ENCODE results near the gene ADM.

The ADM gene

GRCh38 chr11:10310301-10310841 is 5.5 kb downstream of the ADM start:
- peak; percentile 11 for DNase-seq

DNA sequence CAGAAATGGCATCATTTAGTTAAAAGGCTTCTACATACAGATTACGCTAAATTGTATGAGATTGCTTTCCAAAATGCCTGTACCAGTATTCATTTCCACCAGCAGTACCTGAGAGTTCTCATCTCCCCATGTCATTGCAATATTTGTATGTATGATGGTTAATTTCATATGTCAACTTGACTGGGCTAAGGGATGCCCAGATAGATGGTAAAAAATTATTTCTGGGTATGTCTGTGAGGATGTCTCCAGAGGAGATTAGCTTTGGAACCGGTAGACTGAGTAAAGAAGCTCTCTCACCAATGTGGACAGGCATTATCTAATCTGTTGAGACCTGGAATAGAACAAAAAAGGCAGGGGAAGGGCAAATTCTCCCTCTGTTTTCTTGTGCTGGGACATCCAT is 6.9 kb downstream of the ADM start:
- DNase-seq = no peak

GRCh38 chr11:10314199-10315072 is 9.6 kb downstream of the ADM start:
- peak; percentile 40 for DNase-seq

- no peak for DNase-seq
Measured at GRCh38 chr11:10315083-10315482, 10.2 kb downstream of the ADM start.

DNA sequence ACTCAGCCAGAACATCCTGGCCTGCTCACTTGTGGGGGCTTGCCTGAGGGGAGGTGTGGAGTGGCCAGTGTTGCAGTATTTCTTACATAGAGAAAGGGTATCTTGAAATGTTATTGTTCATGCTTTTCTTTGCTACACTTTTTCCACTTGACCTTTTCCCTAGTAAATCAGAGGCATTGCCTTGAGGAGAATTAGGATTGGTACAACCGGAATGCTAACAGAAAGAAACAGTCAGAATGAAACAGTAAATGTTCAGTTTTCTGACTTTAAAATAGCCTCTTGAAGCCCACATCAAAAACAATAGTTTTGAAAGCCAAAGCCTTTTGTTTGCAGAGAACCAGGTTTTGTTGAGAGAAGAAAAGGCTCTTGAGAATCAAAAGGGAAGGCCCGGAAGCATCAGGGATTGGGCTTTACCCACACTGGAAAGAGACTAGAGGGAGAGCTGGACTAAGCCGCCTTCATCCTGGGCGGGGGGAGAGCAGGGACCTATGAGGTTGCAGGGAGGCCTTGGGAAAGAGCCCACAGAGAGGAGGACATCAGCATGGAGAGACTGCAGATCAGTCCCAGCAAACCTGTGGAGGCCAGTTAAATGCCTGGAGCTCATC is 12.4 kb downstream of the ADM start:
- no peak for DNase-seq

DNA sequence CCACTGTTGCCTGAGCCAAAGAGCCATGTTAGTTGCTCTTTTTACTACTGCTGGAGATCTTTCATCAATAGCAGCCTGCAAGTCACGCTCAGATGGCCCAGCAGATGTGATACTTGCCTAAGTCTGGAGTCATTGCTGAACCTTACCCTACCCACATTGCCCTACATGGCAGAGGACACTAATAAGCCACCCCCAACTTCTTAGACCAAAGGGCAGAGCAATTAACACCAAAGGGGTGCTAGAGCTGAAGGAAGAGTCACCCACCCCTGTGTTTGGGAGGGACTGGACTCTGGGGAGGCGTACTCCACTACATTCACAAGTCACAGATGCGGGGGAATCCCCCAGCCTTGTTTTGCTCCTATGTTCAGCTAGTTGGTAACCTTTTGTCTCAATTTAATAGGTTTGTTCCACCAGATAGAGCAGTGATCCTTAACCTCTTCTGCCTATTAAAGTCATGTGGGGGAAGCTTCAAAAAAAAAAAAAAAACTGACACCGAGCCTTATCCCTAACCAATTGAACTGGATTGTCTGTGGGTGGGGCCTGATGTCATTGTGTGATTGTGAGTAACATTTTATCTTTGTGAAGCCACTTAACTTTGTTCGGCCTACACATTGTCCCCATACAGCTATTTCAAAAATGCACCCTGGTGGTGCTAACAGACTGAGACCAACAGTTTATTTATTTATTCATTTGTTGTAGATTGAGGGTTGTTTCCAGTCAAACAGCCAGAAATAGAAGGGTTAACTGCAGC is 13.1 kb downstream of the ADM start:
- no peak for DNase-seq

DNA sequence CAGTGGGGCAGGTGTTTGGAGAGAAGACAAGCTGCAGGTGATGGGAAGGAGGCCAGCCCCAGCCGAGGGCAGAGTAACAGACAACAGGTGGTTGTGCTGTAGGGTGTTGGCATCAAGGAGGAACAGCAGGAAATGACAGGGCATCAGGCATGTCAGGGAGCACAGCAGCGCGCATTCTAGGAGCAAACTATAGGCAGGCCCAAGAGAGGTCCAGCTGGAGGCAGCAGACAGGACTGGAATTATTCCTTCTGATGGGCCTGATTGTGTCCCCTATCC is 13.6 kb downstream of the ADM start:
- no peak for DNase-seq

- no peak for DNase-seq
Measured at GRCh38 chr11:10319702-10320558, 15.1 kb downstream of the ADM start.

DNA sequence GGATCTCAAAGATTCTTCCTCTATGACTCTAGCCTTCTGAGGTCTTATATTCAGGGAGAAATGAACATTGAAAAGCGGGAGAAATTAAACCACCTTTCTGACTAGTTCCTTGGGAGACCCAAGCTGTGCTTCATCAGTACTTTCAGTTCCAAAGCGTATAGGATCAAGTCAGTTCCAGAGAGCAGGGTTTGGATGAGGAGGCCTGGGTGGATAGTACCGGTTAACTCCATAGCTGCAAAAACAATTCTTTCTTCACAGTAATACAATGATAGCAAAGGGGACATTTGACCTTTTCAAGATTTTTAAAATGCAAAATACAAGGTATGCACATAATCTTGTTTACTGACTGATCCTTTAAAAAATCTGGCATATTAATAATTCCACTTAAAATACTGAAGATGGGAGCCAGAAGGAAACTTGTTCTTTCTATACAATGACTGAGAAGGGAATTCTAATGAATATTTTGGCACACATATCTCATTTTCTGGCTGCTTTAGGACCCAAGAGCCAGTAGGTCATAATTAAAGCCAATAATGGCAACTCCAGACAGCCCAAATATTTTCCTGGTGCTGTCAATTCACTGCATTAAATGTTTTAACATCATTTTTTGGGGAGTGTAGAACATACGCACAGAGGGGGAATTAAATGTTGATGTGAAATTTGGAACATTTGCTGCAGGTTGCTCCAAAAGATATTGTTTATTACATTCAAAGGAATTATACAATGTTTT is 16.0 kb downstream of the ADM start:
- no peak for DNase-seq

DNA sequence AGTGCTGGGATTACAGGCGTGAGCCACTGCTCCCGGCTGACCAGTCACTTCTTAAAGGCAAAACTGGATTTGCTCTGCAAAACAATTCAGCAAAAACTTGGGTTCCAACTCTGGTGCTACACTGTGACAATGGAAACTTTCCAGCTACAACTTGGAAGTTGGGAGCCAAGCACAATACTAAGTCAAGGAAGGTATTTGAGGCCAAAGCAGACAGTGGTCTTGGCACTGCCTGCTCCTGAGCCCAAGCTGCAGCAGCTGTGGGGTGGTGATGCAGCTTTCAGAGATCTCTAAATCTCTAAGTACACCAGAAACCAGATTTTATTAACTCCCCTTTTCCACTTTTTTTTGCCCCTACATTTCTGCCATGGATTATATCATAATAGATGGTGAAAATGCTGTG is 17.5 kb downstream of the ADM start:
- no peak for DNase-seq

DNA sequence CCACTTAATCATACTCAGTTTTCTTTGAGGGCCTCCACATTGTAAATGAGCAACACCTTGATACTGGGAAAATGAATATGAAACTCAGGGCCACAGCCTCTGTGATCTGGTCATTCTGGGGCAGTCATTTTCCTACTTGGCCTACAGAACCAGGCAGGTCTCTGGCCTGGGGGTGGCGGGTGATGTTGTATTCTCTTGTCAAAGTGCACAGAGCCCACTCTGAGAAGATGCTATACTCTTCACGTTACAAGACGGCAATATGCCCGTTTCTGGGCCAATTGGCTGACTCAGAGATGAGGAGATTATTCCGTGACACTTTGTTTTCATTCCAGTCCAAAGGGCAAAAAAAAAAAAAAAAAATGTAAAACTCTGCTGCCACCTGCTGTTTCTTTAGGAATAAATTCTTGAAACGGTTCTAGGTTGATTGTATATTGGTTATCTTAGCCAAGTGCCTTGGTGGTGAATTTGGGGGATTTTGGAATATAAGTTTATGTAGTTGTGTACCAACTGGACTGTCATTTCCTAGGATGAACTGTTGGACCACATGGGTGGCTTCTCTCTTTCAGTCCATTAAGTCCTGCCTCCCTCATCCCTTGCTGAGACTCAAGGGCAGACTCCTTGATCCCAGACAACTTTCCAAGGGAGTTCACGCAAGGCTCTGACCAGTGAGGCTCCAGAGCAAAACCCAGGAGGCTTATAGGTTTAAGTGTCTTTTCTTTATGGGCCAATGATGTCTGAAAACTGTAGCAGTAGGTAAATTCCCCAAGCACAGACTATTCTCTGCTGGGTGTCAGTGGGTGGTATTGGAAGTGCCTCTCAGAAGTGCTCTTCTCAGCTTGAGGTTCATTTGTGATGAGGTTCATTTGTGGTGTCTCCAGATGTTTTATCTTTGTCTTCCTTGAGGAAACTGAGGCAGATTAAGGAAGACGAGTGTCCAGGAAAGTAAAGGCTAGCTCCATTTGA is 18.2 kb downstream of the ADM start:
- peak; percentile 61 for DNase-seq

DNA sequence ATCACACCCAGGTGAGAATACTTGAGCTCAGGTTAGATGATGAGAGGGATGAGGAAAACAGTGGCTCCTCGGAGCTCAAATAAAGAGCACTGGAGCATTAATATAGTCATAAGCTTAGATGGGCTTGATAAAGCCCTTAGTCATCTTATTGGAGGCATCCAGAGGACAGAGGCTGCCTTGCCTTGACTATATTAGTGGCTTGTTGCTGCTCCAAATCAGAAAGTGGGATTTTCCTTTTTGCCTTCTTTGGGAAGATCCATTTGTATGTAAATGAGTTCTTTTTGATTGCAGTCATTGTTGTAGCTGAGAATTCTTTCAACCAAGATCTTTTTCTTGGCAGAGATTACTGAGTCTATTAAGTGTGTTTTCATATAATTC is 18.9 kb downstream of the ADM start:
- no peak for DNase-seq

DNA sequence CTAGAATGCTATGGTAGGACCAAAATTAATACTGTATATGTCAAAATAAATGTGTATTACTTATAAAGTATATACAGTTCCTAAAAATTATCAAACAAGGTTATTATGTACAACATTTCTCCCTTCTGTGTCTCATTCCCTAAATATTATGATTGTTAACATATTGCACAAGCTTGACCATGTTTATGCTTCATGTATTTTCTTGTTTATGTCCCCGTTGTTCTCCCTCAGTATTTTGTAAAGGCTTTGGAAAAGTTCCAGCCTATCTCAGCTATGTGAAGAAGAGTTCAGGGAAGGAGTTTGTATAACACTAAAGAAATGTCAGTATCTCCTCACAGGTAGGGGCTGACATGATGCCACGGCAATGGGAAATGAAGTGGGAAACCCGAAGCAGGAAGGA is 19.6 kb downstream of the ADM start:
- no peak for DNase-seq

- DNase-seq = no peak
Measured at GRCh38 chr11:10325277-10326011, 20.6 kb downstream of the ADM start.

- no peak for DNase-seq
Measured at GRCh38 chr11:10326012-10326964, 21.4 kb downstream of the ADM start.

DNA sequence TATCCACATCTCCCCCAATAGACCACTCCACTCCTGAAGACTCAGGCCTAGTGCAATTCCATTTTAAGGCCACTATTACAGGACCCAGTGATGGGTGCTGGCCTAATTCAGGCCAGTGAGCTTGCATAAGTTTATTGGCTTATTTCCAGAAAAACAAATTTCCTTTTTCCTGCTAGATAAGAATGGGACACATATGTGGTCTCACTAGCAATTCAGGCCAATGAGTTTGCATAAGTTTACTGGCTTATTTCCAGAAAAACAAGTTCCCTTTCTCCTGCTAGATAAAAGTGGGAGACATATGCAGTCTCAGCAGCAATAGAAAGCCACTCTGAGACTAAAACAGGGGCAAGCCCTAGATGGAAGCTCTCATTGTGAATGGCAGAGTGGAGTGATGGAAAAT is 22.4 kb downstream of the ADM start:
- no peak for DNase-seq

DNA sequence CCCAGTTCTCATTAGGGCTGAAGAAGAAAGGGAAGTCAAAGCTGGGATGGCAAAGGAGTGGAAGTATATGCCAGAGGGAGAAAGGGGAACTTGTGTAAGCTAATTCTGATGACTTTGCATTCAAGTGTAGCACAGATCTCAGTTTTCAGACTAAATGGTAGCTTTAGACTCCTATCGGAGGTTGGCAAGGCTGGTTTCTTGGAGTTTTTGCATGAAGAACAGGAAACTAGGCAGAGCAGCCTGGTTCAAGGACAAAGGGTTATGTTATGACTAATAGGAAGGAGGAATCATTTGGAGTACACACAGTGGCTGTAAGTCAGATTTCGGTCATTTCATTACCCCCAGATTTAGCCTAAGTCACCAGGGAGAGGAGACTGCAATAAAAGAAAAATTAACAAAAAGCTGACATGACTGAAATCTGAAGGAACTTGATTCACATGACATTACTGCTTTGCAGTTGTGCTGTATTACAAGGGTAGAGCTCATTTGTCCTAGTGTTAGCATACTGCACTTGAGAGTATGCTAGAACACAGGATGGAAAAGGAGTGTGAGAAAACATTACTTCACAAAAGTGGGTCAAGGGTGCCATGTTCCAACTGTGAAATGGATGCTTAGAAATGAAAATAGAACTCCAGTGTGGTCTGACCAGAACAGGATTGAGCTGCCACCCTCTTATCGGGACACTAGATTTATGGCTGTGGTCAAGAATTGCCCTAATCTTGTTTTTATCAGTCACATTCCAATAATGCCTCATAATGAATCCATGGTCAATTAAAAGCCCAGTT is 23.6 kb downstream of the ADM start:
- DNase-seq = peak; percentile 25

DNA sequence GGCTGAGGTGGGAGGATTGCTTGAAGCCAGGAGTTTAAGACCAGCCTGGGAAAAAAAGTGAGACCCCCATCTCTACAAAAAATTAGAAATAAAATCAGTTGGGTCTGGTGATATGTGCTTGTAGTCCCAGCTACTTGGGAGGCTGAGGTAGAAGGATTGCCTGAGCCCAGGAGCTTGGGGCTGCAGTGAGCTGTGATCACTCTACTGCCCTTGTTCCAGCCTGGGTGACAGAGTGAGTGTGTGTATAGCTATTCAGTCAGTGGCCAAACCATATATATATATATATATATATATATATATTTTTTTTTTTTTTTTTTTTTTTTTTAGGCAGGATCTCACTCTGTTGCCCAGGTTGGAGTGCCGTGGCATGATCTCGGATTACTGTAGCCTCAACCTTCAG is 24.5 kb downstream of the ADM start:
- no peak for DNase-seq
